BLaER1 (cell line): ENCODE results near the gene UNC93B1.

Experiments used
- H3K27ac ChIP-seq: shearing (Covaris generic); formaldehyde crosslinking; 2 replicates; pipeline ENCODE4 v1.8.1; 2022
- H3K27me3 ChIP-seq: shearing (Covaris generic); formaldehyde crosslinking; 2 replicates; pipeline ENCODE4 v1.8.1; 2022
- H3K36me3 ChIP-seq: shearing (Covaris generic); formaldehyde crosslinking; 2 replicates; pipeline ENCODE4 v1.8.1; 2022
- H3K4me1 ChIP-seq: shearing (Covaris generic); formaldehyde crosslinking; 2 replicates; pipeline ENCODE4 v1.8.1; 2022
- H3K4me2 ChIP-seq: shearing (Covaris generic); formaldehyde crosslinking; 2 replicates; pipeline ENCODE4 v1.8.1; 2022
- H3K4me3 ChIP-seq: shearing (Covaris generic); formaldehyde crosslinking; 2 replicates; pipeline ENCODE4 v1.8.1; 2022
- H3K9ac ChIP-seq: shearing (Covaris generic); formaldehyde crosslinking; 2 replicates; pipeline ENCODE4 v1.8.1; 2022
- H3K9me3 ChIP-seq: shearing (Covaris generic); formaldehyde crosslinking; 2 replicates; pipeline ENCODE4 v1.8.1; 2022
- H4K20me1 ChIP-seq: shearing (Covaris generic); formaldehyde crosslinking; 2 replicates; pipeline ENCODE4 v1.8.1; 2022
- Cebpa-rat ChIP-seq: shearing (Covaris generic); IDR thresholded peaks from 2 replicates; pipeline ENCODE4 v1.8.1; 2022

Gene UNC93B1

GRCh38 chr11:68003846-68004550, at the start of gene UNC93B1:
Gene UNC93B1 (minus strand): TSS chr11:68004097. CDS start chr11:68004043, 54 bp downstream.
- peaks cover 18% of the 10 kb centered on the region for H3K36me3 ChIP-seq
- H3K27ac ChIP-seq: peak within 1 kb of the TSS; percentile 93
- H4K20me1 ChIP-seq: no peaks in the 10 kb centered on the region
- H3K9ac ChIP-seq: peak within 1 kb of the TSS; percentile 82
- TF ChIP-seq Cebpa-rat: no peak
- H3K4me1 ChIP-seq: peaks cover 87% of the 10 kb centered on the region
- H3K27me3 ChIP-seq: no peaks in the 10 kb centered on the region
- peak within 1 kb of the TSS; percentile 76 for H3K4me3 ChIP-seq
- peak within 1 kb of the TSS; percentile 96 for H3K4me2 ChIP-seq
- H3K9me3 ChIP-seq: no peaks in the 10 kb centered on the region

- TF ChIP-seq Cebpa-rat: no peak
- Histone ChIP-seq H3K27ac (peak overlapping the region; percentile 15; the same call in 1 of the 2 replicates), H3K4me1 (peaks cover 23% of the 10 kb centered on the region), H3K4me3 (no peak overlapping the region), H3K36me3 (peaks cover 84% of the 10 kb centered on the region), H3K9me3 (no peaks in the 10 kb centered on the region), H3K9ac (peak overlapping the region; percentile 43; the same call in 1 of the 2 replicates), H4K20me1 (peaks cover 28% of the 10 kb centered on the region), H3K27me3 (no peaks in the 10 kb centered on the region), H3K4me2 (peak overlapping the region; percentile 41)
Observed at GRCh38 chr11:68053117-68053516, 49.2 kb upstream of the UNC93B1 start.

- Histone ChIP-seq H4K20me1 (peaks cover 28% of the 10 kb centered on the region), H3K36me3 (peaks cover 86% of the 10 kb centered on the region), H3K4me1 (peaks cover 23% of the 10 kb centered on the region), H3K4me2 (peak overlapping the region; percentile 41; the same call in 1 of the 2 replicates), H3K9me3 (no peaks in the 10 kb centered on the region), H3K4me3 (no peak overlapping the region), H3K27me3 (no peaks in the 10 kb centered on the region), H3K27ac (peak overlapping the region; percentile 15; the same call in 1 of the 2 replicates), H3K9ac (peak overlapping the region; percentile 43; the same call in 1 of the 2 replicates)
- no peak for TF ChIP-seq Cebpa-rat
Observed at GRCh38 chr11:68052137-68052873, 48.4 kb upstream of the UNC93B1 start.

GRCh38 chr11:68051191-68052136, 47.6 kb upstream of the UNC93B1 start:
- no peak for TF ChIP-seq Cebpa-rat
- H3K9me3 ChIP-seq: no peaks in the 10 kb centered on the region
- H3K27me3 ChIP-seq: no peaks in the 10 kb centered on the region
- H3K9ac ChIP-seq: no peak overlapping the region
- no peak overlapping the region for H3K27ac ChIP-seq
- peaks cover 28% of the 10 kb centered on the region for H4K20me1 ChIP-seq
- H3K4me1 ChIP-seq: peaks cover 23% of the 10 kb centered on the region
- H3K4me3 ChIP-seq: no peak overlapping the region
- no peak overlapping the region for H3K4me2 ChIP-seq
- H3K36me3 ChIP-seq: peaks cover 87% of the 10 kb centered on the region

GRCh38 chr11:68050371-68050841, 46.5 kb upstream of the UNC93B1 start:
- H3K36me3 ChIP-seq: peaks cover 93% of the 10 kb centered on the region
- no peak overlapping the region for H3K27ac ChIP-seq
- peaks cover 33% of the 10 kb centered on the region for H4K20me1 ChIP-seq
- H3K27me3 ChIP-seq: no peaks in the 10 kb centered on the region
- no peaks in the 10 kb centered on the region for H3K9me3 ChIP-seq
- no peak overlapping the region for H3K9ac ChIP-seq
- H3K4me2 ChIP-seq: no peak overlapping the region
- H3K4me1 ChIP-seq: peaks cover 23% of the 10 kb centered on the region
- no peak overlapping the region for H3K4me3 ChIP-seq
- no peak for TF ChIP-seq Cebpa-rat

- Histone ChIP-seq H3K27me3 (no peaks in the 10 kb centered on the region), H3K4me2 (no peak overlapping the region), H3K27ac (no peak overlapping the region), H4K20me1 (peaks cover 38% of the 10 kb centered on the region), H3K9me3 (no peaks in the 10 kb centered on the region), H3K36me3 (peaks cover 96% of the 10 kb centered on the region), H3K4me3 (no peak overlapping the region), H3K4me1 (peaks cover 25% of the 10 kb centered on the region), H3K9ac (no peak overlapping the region)
- TF ChIP-seq Cebpa-rat: no peak
Observed at GRCh38 chr11:68049509-68050370, 45.8 kb upstream of the UNC93B1 start.

GRCh38 chr11:68048681-68049508, 45.0 kb upstream of the UNC93B1 start:
- no peaks in the 10 kb centered on the region for H3K27me3 ChIP-seq
- no peak overlapping the region for H3K27ac ChIP-seq
- H3K4me1 ChIP-seq: peaks cover 29% of the 10 kb centered on the region
- no peak overlapping the region for H3K4me3 ChIP-seq
- H3K4me2 ChIP-seq: no peak overlapping the region
- TF ChIP-seq Cebpa-rat: no peak
- peaks cover 100% of the 10 kb centered on the region for H3K36me3 ChIP-seq
- no peak overlapping the region for H3K9ac ChIP-seq
- peaks cover 46% of the 10 kb centered on the region for H4K20me1 ChIP-seq
- no peaks in the 10 kb centered on the region for H3K9me3 ChIP-seq
